HepG2 (cell line): Measurements from ENCODE around the gene ATP2B2. TPM values are rescaled to one million over a fixed set of nuclear protein-coding genes. Genes with fewer than 3 reads are reported as not detected.

Experiments
- ATAC-seq: fragments of 200-7000 bp; cut with Tn5 transposase; 3 replicates; pipeline ENCODE4 v1.9.1; 2020; ENCODE audit warnings: mild to moderate bottlenecking, moderate library complexity
- BruUV-seq: library from RNA; stranded (reverse); fragments of 400-500 nt; replicated peaks from 2 replicates; lab custom pipeline; 2021; lab: Mats Ljungman, UMichigan
- CTCF ChIA-PET: fragments of 300-600 bp; formaldehyde crosslinking; extraction: SDS; loops from one replicate; lab custom pipeline; 2021; ENCODE audit warnings: low total read pairs, inconsistent platforms, low intra/inter-chr PET ratio; lab: Yijun Ruan, JAX
- POLR2A ChIA-PET: fragments of 350-600 bp; sonication (Branson Sonifier 250); formaldehyde crosslinking; loops from one replicate; lab custom pipeline; 2020; ENCODE audit warnings: antibody characterized with exemption, inconsistent platforms; lab: Yijun Ruan, JAX
- DNase-seq: peaks from one replicate; pipeline ENCODE4 v3.0.0-alpha.2; 2015; ENCODE audit warnings: low spot score
- FAIRE-seq: peaks from 3 replicates; lab custom pipeline; 2011; peaks lifted over from hg19 to GRCh38; lab: Jason Lieb, UNC
- H2AFZ ChIP-seq: one replicate; pipeline ENCODE4 v1.6.1; 2011; ENCODE audit warnings: low read length, inconsistent platforms
- H3K27ac ChIP-seq: fragments of 300-600 bp; 3 replicates; pipeline ENCODE4 v1.8.0; 2011; ENCODE audit warnings: mixed run types, mild to moderate bottlenecking, mixed read lengths, low read length, inconsistent platforms; ENCODE audit not compliant: insufficient read depth; ENCODE audit errors: extremely low read length
- H3K27me3 ChIP-seq, 2 experiments: fragments of 200-600 bp in 1 of 2; 2 replicates in 1 of 2; 3 replicates in 1 of 2; pipeline versions ENCODE4 v1.6.0 to v1.8.0; 2011; ENCODE audit warnings: low read length in 2 of 2, mild to moderate bottlenecking in 2 of 2, moderate library complexity in 2 of 2, inconsistent platforms in 1 of 2; ENCODE audit not compliant: insufficient read depth in 2 of 2, control insufficient read depth in 1 of 2
- H3K36me3 ChIP-seq, 2 experiments: fragments of 200-600 bp in 1 of 2; replicated peaks in 1 of 2; 2 replicates in 1 of 2; 3 replicates in 1 of 2; pipeline versions ENCODE4 v1.5.1 to v1.8.0; 2011; ENCODE audit warnings: low read length in 2 of 2, inconsistent platforms in 1 of 2; ENCODE audit not compliant: insufficient read depth in 2 of 2, control insufficient read depth in 1 of 2
- H3K4me1 ChIP-seq: 2 replicates; pipeline ENCODE4 v1.5.1; 2012; ENCODE audit warnings: low read length, inconsistent platforms; ENCODE audit not compliant: insufficient read depth
- H3K4me2 ChIP-seq: 2 replicates; pipeline ENCODE4 v1.6.0; 2011; ENCODE audit warnings: low read depth, low read length, inconsistent platforms
- H3K4me3 ChIP-seq, 3 experiments: fragments of 200-600 bp in 1 of 3; sonication (generic), shearing (Covaris generic) in 1 of 3; replicated peaks in 1 of 3; 2 replicates each; pipeline ENCODE4 v1.5.1; 2011 to 2016; ENCODE audit warnings: low read length in 3 of 3, inconsistent platforms in 2 of 3, low read depth in 2 of 3, mild to moderate bottlenecking in 2 of 3, control low read depth in 1 of 3, mixed read lengths in 1 of 3; ENCODE audit not compliant: insufficient read depth in 1 of 3
- H3K79me2 ChIP-seq: one replicate; pipeline ENCODE4 v1.6.1; 2011; ENCODE audit warnings: low read length, inconsistent platforms; ENCODE audit not compliant: insufficient read depth
- H3K9ac ChIP-seq: 2 replicates; pipeline ENCODE4 v1.6.0; 2011; ENCODE audit warnings: mild to moderate bottlenecking, low read depth, low read length, inconsistent platforms; ENCODE audit not compliant: insufficient read depth
- H3K9me3 ChIP-seq: 2 replicates; pipeline ENCODE4 v1.5.1; 2012; ENCODE audit warnings: mild to moderate bottlenecking, low read length
- H4K20me1 ChIP-seq: 2 replicates; pipeline ENCODE4 v1.6.0; 2011; ENCODE audit warnings: inconsistent platforms, mild to moderate bottlenecking, low read length, moderate library complexity; ENCODE audit not compliant: insufficient read depth
- AGO2 ChIP-seq: fragments of 200-400 bp; formaldehyde crosslinking; optimal IDR thresholded peaks from 2 replicates; pipeline ENCODE3; 2017; ENCODE audit warnings: mild to moderate bottlenecking, low read depth, low read length, moderate library complexity
- CENPT ChIP-seq: sonication (generic); formaldehyde crosslinking; IDR thresholded peaks from 2 replicates; pipeline ENCODE4 v1.8.0; 2022; ENCODE audit warnings: low read depth, mild to moderate bottlenecking, moderate library complexity, missing genetic modification reagents
- POLR2G ChIP-seq: fragments of 200-400 bp; formaldehyde crosslinking; IDR thresholded peaks from 2 replicates; pipeline ENCODE4 v1.6.1; 2018; ENCODE audit warnings: mild to moderate bottlenecking, low read depth, low read length, moderate library complexity
- RBM22 ChIP-seq: fragments of 200-400 bp; formaldehyde crosslinking; optimal IDR thresholded peaks from 2 replicates; pipeline ENCODE3; 2017; ENCODE audit warnings: mild to moderate bottlenecking, low read length, moderate library complexity
- TBX3 ChIP-seq: fragments of 450-650 bp; IDR thresholded peaks from 2 replicates; pipeline ENCODE4 v1.6.1; 2017; ENCODE audit warnings: antibody characterized with exemption, mild to moderate bottlenecking, inconsistent platforms, borderline replicate concordance
- ZBTB10 ChIP-seq: sonication (generic); formaldehyde crosslinking; IDR thresholded peaks from 2 replicates; pipeline ENCODE4 v1.4.0; 2020; ENCODE audit warnings: missing genetic modification reagents, borderline replicate concordance
- ZHX2 ChIP-seq, 2 experiments: sonication (generic) in 1 of 2; formaldehyde crosslinking in 1 of 2; IDR thresholded peaks; 2 replicates each; pipeline versions ENCODE4 v1.6.1 to v1.9.0; 2014 to 2022; ENCODE audit warnings: antibody characterized with exemption in 1 of 2, borderline replicate concordance in 1 of 2, inconsistent platforms in 1 of 2, low read depth in 1 of 2, missing genetic modification reagents in 1 of 2
- ZNF687 ChIP-seq: sonication (generic); formaldehyde crosslinking; IDR thresholded peaks from 2 replicates; pipeline ENCODE4 v1.5.1; 2020; ENCODE audit warnings: mild to moderate bottlenecking, missing genetic modification reagents, moderate library complexity
- WGBS: methylation state at CpG from one replicate; pipeline ENCODE4 v1.1.6; 2017; ENCODE audit warnings: low lambda C conversion rate; 5-methylcytosine and 5-hydroxymethylcytosine counted together
- in situ Hi-C: cut with HindIII; loops from 2 replicates; pipeline ENCODE4 v1.10.0; 2017; ENCODE audit warnings: low pct_unique_long_range_greater_than_20kb; ENCODE audit not compliant: extremely low pct_ligation_motif_present
- intact Hi-C: fragments of 100-400 bp; cut with micrococcal nuclease; formaldehyde crosslinking; loops from one replicate; pipeline ENCODE4 v1.10.0; 2022; ENCODE audit not compliant: unreplicated experiment
- polyA plus RNA-seq, 8 experiments: library from polyadenylated mRNA; depleted of rRNA in 3 of 8; stranded (reverse) in 7 of 8; unstranded in 1 of 8; fragments of >200 nt; fragmentation: Illumina TruSeq in 4 of 8; extraction: Trizol in 4 of 8; gene quantifications; 2 replicates each; pipeline versions ENCODE4 v1.2.1 to v1.2.3, GENCODE V29; 2011 to 2016; ENCODE audit warnings: low read depth in 4 of 8, missing spikeins in 1 of 8, mixed read lengths in 1 of 8; ENCODE audit not compliant: insufficient read depth in 1 of 8
- total RNA-seq, 5 experiments: library from RNA; depleted of rRNA; stranded (reverse); fragments of >200 nt; fragmentation: Illumina TruSeq; extraction: Trizol; gene quantifications; 2 replicates each; pipeline ENCODE4 v1.2.3, GENCODE V29; 2016; ENCODE audit warnings: low read depth in 1 of 5

The ATP2B2 gene
- total and polyA plus RNA-seq, 2 of the 13 experiments (the other 11 are each of a cell fraction or from before 2014, with no cell fraction given), result 1.5 to 2.3 TPM

GRCh38 chr3:10290481-10291176 is 214.8 kb downstream of the ATP2B2 start:
- H3K9ac ChIP-seq, result no peak overlapping the region
- POLR2A ChIA-PET, result interaction anchor here (1.1 to 1.6 kb wide), 4 partner anchors 11 to 43 kb away, joined by 3 to 7 read pairs (median 4); partner anchors contain the start of gene TATDN2

More at GRCh38 chr3:10290481-10291176, 214.8 kb downstream of the ATP2B2 start:
- in situ Hi-C loops, result no loop called here
- intact Hi-C loops, result no loop called here
- ATAC-seq, result peak; percentile 1; the same call in 1 of the 3 replicates
- CTCF ChIA-PET, result no interaction called here
- DNase-seq, result no peak
- no peaks in the 10 kb centered on the region for H3K79me2 ChIP-seq
- BruUV-seq, result no TSS peak
- H3K27ac ChIP-seq, result no peak overlapping the region
- H3K4me2 ChIP-seq, result no peak overlapping the region
- no peak for FAIRE-seq
- no peak overlapping the region for H2AFZ ChIP-seq
- no peak overlapping the region for H3K4me3 ChIP-seq
- 94% methylated on average over 16 of the region's 18 CpGs for WGBS
- TF ChIP-seq CENPT (CRISPR knock-in tag) (no peak), RBM22 (peak; percentile 6), ZBTB10 (CRISPR knock-in tag) (no peak), AGO2 (peak; percentile 37), ZNF687 (CRISPR knock-in tag) (0 out of 2 replicates have a peak, but pooled peaks have one; percentile 9), POLR2G (0 out of 2 replicates have a peak, but pooled peaks have one; percentile 37), TBX3 (no peak), ZHX2 (IDR thresholded peaks at IDR 0.05; ENCODE audit: low read depth) (no peak), ZHX2 (CRISPR knock-in tag; IDR thresholded peaks at IDR 0.05; ENCODE audit: borderline replicate concordance) (no peak)
- H3K4me1 ChIP-seq, result peaks cover 36% of the 10 kb centered on the region
- H3K36me3 ChIP-seq, result peaks cover 8 to 14% of the 10 kb centered on the region in 2 experiments; a peak in 4 of 5 replicates
- H4K20me1 ChIP-seq, result no peaks in the 10 kb centered on the region
- no peaks in the 10 kb centered on the region for H3K9me3 ChIP-seq
- no peaks in the 10 kb centered on the region for H3K27me3 ChIP-seq
